B cell (primary cell): Measurements from ENCODE around the gene TMEM17. TPM values are rescaled to one million over a fixed set of nuclear protein-coding genes. Genes with fewer than 3 reads are reported as not detected.

Experiments used
- ATAC-seq: fragments of 200-7000 bp; cut with Tn5 transposase; one replicate; pipeline ENCODE4 v1.10.0; 2021; ENCODE audit warnings: low read depth, mild to moderate bottlenecking, moderate number of reproducible peaks, moderate library complexity
- CTCF ChIA-PET: fragments of 350-600 bp; sonication (Branson Sonifier 250); formaldehyde crosslinking; loops from one replicate; lab custom pipeline; 2021; ENCODE audit warnings: antibody characterized with exemption, inconsistent platforms; lab: Charles Lee
- POLR2A ChIA-PET: fragments of 350-600 bp; sonication (Branson Sonifier 250); formaldehyde crosslinking; loops from one replicate; lab custom pipeline; 2021; ENCODE audit warnings: antibody characterized with exemption; lab: Charles Lee
- DNase-seq: peaks from one replicate; pipeline ENCODE4 v3.0.0; 2013
- H2AFZ ChIP-seq: 2 replicates; pipeline ENCODE4 v1.6.1; 2012; ENCODE audit warnings: mild to moderate bottlenecking, low read depth, low read length; ENCODE audit not compliant: insufficient read depth, poor library complexity, severe bottlenecking
- H3K27ac ChIP-seq, 2 donors: 1 replicate in 1 of 2; 2 replicates in 1 of 2; pipeline ENCODE4 v1.5.1; 2012 to 2013; ENCODE audit warnings: low read length in 2 of 2, mild to moderate bottlenecking in 2 of 2, moderate library complexity in 1 of 2
- H3K27me3 ChIP-seq, 4 experiments: fragments of 200-600 bp in 1 of 4; sonication (generic) in 1 of 4; replicated peaks in 1 of 4; 1 replicate in 2 of 4; 2 replicates in 2 of 4; pipeline versions ENCODE4 v1.6.1 to v1.7.0; 2013 to 2016; ENCODE audit warnings: low read length in 3 of 4, mild to moderate bottlenecking in 2 of 4, mixed read lengths in 1 of 4, moderate library complexity in 1 of 4; ENCODE audit not compliant: insufficient read depth in 4 of 4, control insufficient read depth in 3 of 4; ENCODE audit errors: control extremely low read depth in 1 of 4
- H3K36me3 ChIP-seq, 2 experiments: replicated peaks in 1 of 2; 1 replicate in 1 of 2; 2 replicates in 1 of 2; pipeline versions ENCODE4 v1.6.1 to v1.7.1; 2013; ENCODE audit warnings: low read length in 1 of 2; ENCODE audit not compliant: insufficient read depth in 2 of 2, control insufficient read depth in 1 of 2; ENCODE audit errors: control extremely low read depth in 1 of 2, extremely low read depth in 1 of 2
- H3K4me1 ChIP-seq, 2 donors: fragments of 200-600 bp in 1 of 2; sonication (generic) in 1 of 2; 1 replicate in 1 of 2; 2 replicates in 1 of 2; pipeline versions ENCODE4 v1.5.1 to v1.6.1; 2013 to 2017; ENCODE audit warnings: low read length in 2 of 2; ENCODE audit not compliant: control insufficient read depth in 2 of 2, insufficient read depth in 2 of 2
- H3K4me2 ChIP-seq: replicated peaks from 2 replicates; pipeline ENCODE3; 2012; ENCODE audit warnings: mild to moderate bottlenecking, low read depth, low read length; ENCODE audit not compliant: poor library complexity, severe bottlenecking
- H3K4me3 ChIP-seq, 5 experiments: fragments of 200-600 bp in 1 of 5; sonication (generic) in 1 of 5; 1 replicate in 3 of 5; 2 replicates in 2 of 5; pipeline versions ENCODE4 v1.5.1 to v1.7.0; 2011 to 2016; ENCODE audit warnings: low read length in 4 of 5, mild to moderate bottlenecking in 4 of 5, low read depth in 2 of 5, control low read depth in 1 of 5, moderate library complexity in 1 of 5; ENCODE audit not compliant: insufficient read depth in 1 of 5; ENCODE audit errors: control extremely low read depth in 1 of 5, extremely low read depth in 1 of 5
- H3K79me2 ChIP-seq: fragments of 200-600 bp; sonication (generic); one replicate; pipeline ENCODE4 v1.6.0; 2016; ENCODE audit warnings: low read length; ENCODE audit not compliant: control insufficient read depth, insufficient read depth
- H3K9ac ChIP-seq: fragments of 200-600 bp; sonication (generic); 2 replicates; pipeline ENCODE4 v1.6.1; 2017; ENCODE audit warnings: mild to moderate bottlenecking, low read length, moderate library complexity
- H3K9me3 ChIP-seq, 3 donors: one replicate each; pipeline versions ENCODE4 v1.6.1 to v1.7.1; 2013; ENCODE audit warnings: low read length in 2 of 3; ENCODE audit not compliant: control insufficient read depth in 2 of 3, insufficient read depth in 1 of 3; ENCODE audit errors: control extremely low read depth in 1 of 3
- H4K20me1 ChIP-seq: 2 replicates; pipeline ENCODE4 v1.6.0; 2012; ENCODE audit warnings: mild to moderate bottlenecking, low read length; ENCODE audit not compliant: insufficient read depth, control insufficient read depth, poor library complexity, severe bottlenecking
- H3K27ac Mint-ChIP-seq: one replicate; pipeline ENCODE4 v1.8.0; 2021; ENCODE audit warnings: mixed read lengths
- H3K27me3 Mint-ChIP-seq: one replicate; pipeline ENCODE4 v1.8.0; 2021; ENCODE audit warnings: mixed read lengths
- H3K4me1 Mint-ChIP-seq: one replicate; pipeline ENCODE4 v1.8.0; 2021; ENCODE audit warnings: mixed read lengths
- H3K4me3 Mint-ChIP-seq: one replicate; pipeline ENCODE4 v1.8.0; 2021; ENCODE audit warnings: mixed read lengths
- H3K9me3 Mint-ChIP-seq: one replicate; pipeline ENCODE4 v1.8.0; 2022; ENCODE audit warnings: mixed read lengths; ENCODE audit not compliant: insufficient read depth
- EZH2 ChIP-seq: IDR thresholded peaks from 2 replicates; pipeline ENCODE4 v1.6.1; 2012; ENCODE audit warnings: borderline replicate concordance, low read depth, mild to moderate bottlenecking, moderate library complexity, low read length; ENCODE audit not compliant: insufficient read depth, poor library complexity, severe bottlenecking
- whole genome bisulfite sequencing: methylation state at CpG from one replicate; pipeline ENCODE4 v1.1.5; 2013; ENCODE audit warnings: missing lambda C conversion rate; ENCODE audit not compliant: insufficient coverage; 5-methylcytosine and 5-hydroxymethylcytosine counted together
- intact Hi-C: fragments of 100-400 bp; cut with micrococcal nuclease; formaldehyde crosslinking; loops from one replicate; pipeline ENCODE4 v1.10.0; 2022
- polyA plus RNA-seq: library from polyadenylated mRNA; depleted of rRNA; stranded (reverse); fragments of >200 nt; gene quantifications from 2 replicates; pipeline ENCODE4 v1.2.3, GENCODE V29; 2012
- total RNA-seq, 2 donors: library from RNA; stranded (reverse); fragments of 120-200 nt in 1 of 2; gene quantifications; 1 replicate in 1 of 2; 2 replicates in 1 of 2; pipeline versions ENCODE4 v1.2.3 to v1.2.4, GENCODE V29; 2013 to 2022
- TF ChIP-seq, protein P1 (sequence below): fragments of 200-600 bp; IDR thresholded peaks from one replicate; pipeline ENCODE4 v1.8.0; 2022; ENCODE audit warnings: antibody characterized with exemption, mild to moderate bottlenecking

The TMEM17 gene
- total and polyA plus RNA-seq, 2 donors (not counting 1 experiment from before 2014, with no cell fraction given): not detected

- H3K4me1 Mint-ChIP-seq: no peaks in the 10 kb centered on the region
- 93% methylated on average over 8 of the region's 8 CpGs for WGBS
- Histone ChIP-seq H3K9ac (no peak overlapping the region), H4K20me1 (no peaks in the 10 kb centered on the region), H3K27me3 (no peaks in the 10 kb centered on the region), H2AFZ (no peak overlapping the region), H3K4me2 (no peak overlapping the region), H3K27ac (no peak overlapping the region), H3K4me1 (no peaks in the 10 kb centered on the region), H3K9me3 (no peaks in the 10 kb centered on the region), H3K4me3 (no peak overlapping the region), H3K36me3 (no peaks in the 10 kb centered on the region), H3K79me2 (no peaks in the 10 kb centered on the region)
- no peak for DNase-seq
- TF ChIP-seq, protein P1, sequence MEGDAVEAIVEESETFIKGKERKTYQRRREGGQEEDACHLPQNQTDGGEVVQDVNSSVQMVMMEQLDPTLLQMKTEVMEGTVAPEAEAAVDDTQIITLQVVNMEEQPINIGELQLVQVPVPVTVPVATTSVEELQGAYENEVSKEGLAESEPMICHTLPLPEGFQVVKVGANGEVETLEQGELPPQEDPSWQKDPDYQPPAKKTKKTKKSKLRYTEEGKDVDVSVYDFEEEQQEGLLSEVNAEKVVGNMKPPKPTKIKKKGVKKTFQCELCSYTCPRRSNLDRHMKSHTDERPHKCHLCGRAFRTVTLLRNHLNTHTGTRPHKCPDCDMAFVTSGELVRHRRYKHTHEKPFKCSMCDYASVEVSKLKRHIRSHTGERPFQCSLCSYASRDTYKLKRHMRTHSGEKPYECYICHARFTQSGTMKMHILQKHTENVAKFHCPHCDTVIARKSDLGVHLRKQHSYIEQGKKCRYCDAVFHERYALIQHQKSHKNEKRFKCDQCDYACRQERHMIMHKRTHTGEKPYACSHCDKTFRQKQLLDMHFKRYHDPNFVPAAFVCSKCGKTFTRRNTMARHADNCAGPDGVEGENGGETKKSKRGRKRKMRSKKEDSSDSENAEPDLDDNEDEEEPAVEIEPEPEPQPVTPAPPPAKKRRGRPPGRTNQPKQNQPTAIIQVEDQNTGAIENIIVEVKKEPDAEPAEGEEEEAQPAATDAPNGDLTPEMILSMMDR: no peak
- TF ChIP-seq EZH2: no peak
- CTCF ChIA-PET: interaction anchor here (1.3 to 2.9 kb wide), 2 partner anchors 9 to 308 kb away, joined by 3 to 16 read pairs; no protein-coding TSS in a partner anchor
- no peaks in the 10 kb centered on the region for H3K9me3 Mint-ChIP-seq
- no peak for ATAC-seq
- intact Hi-C loops: no loop called here
- H3K27me3 Mint-ChIP-seq: no peaks in the 10 kb centered on the region
- no peak overlapping the region for H3K27ac Mint-ChIP-seq
- POLR2A ChIA-PET: no interaction called here
- H3K4me3 Mint-ChIP-seq: no peak overlapping the region
Measured at GRCh38 chr2:62465741-62466502, 40.1 kb downstream of the TMEM17 start.

DNA sequence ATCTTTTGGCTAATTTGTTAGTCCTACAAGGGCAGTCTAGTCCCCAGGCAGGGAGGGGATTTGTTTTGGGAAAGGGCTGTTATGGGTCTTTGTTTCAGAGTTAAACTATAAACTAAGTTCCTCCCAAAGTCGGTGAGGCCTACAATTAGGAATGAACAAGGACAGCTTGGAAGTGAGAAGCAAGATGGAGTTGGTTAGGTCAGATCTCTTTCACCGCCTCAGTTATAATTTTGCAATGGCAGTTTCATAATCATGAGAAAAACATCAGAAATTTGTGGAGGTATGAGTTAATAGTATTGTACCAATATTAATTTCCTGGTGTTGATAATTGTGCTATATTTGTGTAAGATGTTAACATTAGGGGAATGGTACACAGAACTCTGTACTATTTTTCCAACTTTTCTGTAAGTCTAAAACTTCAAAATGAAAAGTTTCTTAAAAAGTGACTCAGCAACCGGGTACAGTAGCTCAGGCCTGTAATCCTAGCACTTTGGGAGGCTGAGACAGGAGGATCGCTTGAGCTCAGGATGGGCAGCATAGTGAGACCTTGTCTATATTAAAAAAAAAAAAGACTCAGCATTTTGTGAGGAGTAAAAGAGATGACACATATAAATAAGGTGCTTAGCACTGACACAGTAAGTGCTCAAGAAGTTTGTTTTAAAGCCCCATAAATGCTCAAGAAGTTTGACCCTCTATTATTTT lies 40.8 kb downstream of the TMEM17 start:
- Mint-ChIP-seq H3K4me1 (no peaks in the 10 kb centered on the region), H3K9me3 (no peaks in the 10 kb centered on the region), H3K4me3 (no peak overlapping the region), H3K27me3 (no peaks in the 10 kb centered on the region), H3K27ac (no peak overlapping the region)
- Histone ChIP-seq H3K9ac (no peak overlapping the region), H4K20me1 (no peaks in the 10 kb centered on the region), H3K27me3 (no peaks in the 10 kb centered on the region), H3K9me3 (no peaks in the 10 kb centered on the region), H3K27ac (no peak overlapping the region), H3K36me3 (no peaks in the 10 kb centered on the region), H3K79me2 (no peaks in the 10 kb centered on the region), H3K4me3 (no peak overlapping the region), H3K4me2 (no peak overlapping the region), H3K4me1 (no peaks in the 10 kb centered on the region), H2AFZ (no peak overlapping the region)
- intact Hi-C loops: no loop called here
- ATAC-seq (no peak), DNase-seq (no peak)
- TF ChIP-seq, protein P1: no peak
- TF ChIP-seq EZH2: no peak
- ChIA-PET POLR2A (no interaction called here), CTCF (interaction anchor here (2.9 to 14.5 kb wide), 2 partner anchors 8 to 308 kb away, joined by 16 to 314 read pairs; no protein-coding TSS in a partner anchor)
- 88% methylated on average over 2 of the region's 4 CpGs for WGBS
